Smooth muscle cell (in vitro differentiated cells): Measurements from ENCODE around the gene RIOK3. TPM values are rescaled to one million over a fixed set of nuclear protein-coding genes. Genes with fewer than 3 reads are reported as not detected.
"Not testable (repeated sequence)": the region's sequence is repeated elsewhere in the genome, so short reads cannot be mapped to it uniquely, and the experiment has no call there.

ENCODE experiments used
- DNase-seq: peaks from one replicate; lab custom pipeline; 2025; ENCODE audit not compliant: unreplicated experiment; lab: John Stamatoyannopoulos, UW
- H2AFZ ChIP-seq: fragments of 200-600 bp; sonication (generic); 2 replicates; pipeline ENCODE4 v1.6.0; 2016; ENCODE audit warnings: antibody characterized with exemption, low read depth, mild to moderate bottlenecking
- H3F3A ChIP-seq: fragments of 200-600 bp; sonication (generic); 2 replicates; pipeline ENCODE4 v1.6.0; 2017; ENCODE audit warnings: antibody characterized with exemption, low read depth
- H3K27ac ChIP-seq: fragments of 200-600 bp; sonication (generic); 2 replicates; pipeline ENCODE4 v1.5.1; 2016; ENCODE audit warnings: low read depth, mild to moderate bottlenecking
- H3K27me3 ChIP-seq: fragments of 200-600 bp; sonication (generic); 2 replicates; pipeline ENCODE4 v1.6.1; 2016; ENCODE audit warnings: low read depth, mild to moderate bottlenecking
- H3K36me3 ChIP-seq: fragments of 200-600 bp; sonication (generic); 2 replicates; pipeline ENCODE4 v1.5.1; 2016; ENCODE audit warnings: low read depth
- H3K4me1 ChIP-seq: fragments of 200-600 bp; sonication (generic); 2 replicates; pipeline ENCODE4 v1.5.1; 2016; ENCODE audit warnings: low read depth
- H3K4me2 ChIP-seq: fragments of 200-600 bp; sonication (generic); 2 replicates; pipeline ENCODE4 v1.6.0; 2016; ENCODE audit warnings: mild to moderate bottlenecking
- H3K4me3 ChIP-seq: fragments of 200-600 bp; sonication (generic); 2 replicates; pipeline ENCODE4 v1.5.1; 2016; ENCODE audit warnings: mild to moderate bottlenecking
- H3K79me2 ChIP-seq: fragments of 200-600 bp; sonication (generic); 2 replicates; pipeline ENCODE4 v1.6.0; 2016; ENCODE audit warnings: low read depth, mild to moderate bottlenecking
- H3K9ac ChIP-seq: fragments of 200-600 bp; sonication (generic); 2 replicates; pipeline ENCODE4 v1.6.0; 2016; ENCODE audit warnings: low read depth
- H3K9me3 ChIP-seq: fragments of 200-600 bp; sonication (generic); replicated peaks from 2 replicates; pipeline ENCODE4 v1.5.1; 2016; ENCODE audit warnings: low read depth
- H4K20me1 ChIP-seq: fragments of 200-600 bp; sonication (generic); 2 replicates; pipeline ENCODE4 v1.6.0; 2016; ENCODE audit warnings: low read depth
- WGBS: methylation state at CpG from one replicate; pipeline ENCODE4 v1.1.7; 2016; ENCODE audit warnings: low lambda C conversion rate; 5-methylcytosine and 5-hydroxymethylcytosine counted together
- polyA plus RNA-seq: library from polyadenylated mRNA; unstranded; fragments of >200 nt; fragmentation: Nextera tagmentation; extraction: Ambion mirVana; gene quantifications from 2 replicates; pipeline ENCODE4 v1.2.1, GENCODE V29; 2016
- total RNA-seq: library from RNA; depleted of rRNA; stranded (reverse); fragments of >200 nt; gene quantifications from 2 replicates; pipeline ENCODE4 v1.2.3, GENCODE V29; 2014
- TF ChIP-seq, protein P1 (sequence below): fragments of 200-600 bp; sonication (generic); IDR thresholded peaks from 2 replicates; pipeline ENCODE4 v1.5.1; 2017; ENCODE audit warnings: borderline replicate concordance, mild to moderate bottlenecking, antibody characterized with exemption; ENCODE audit not compliant: insufficient read depth, poor library complexity, severe bottlenecking

The RIOK3 gene
- total and polyA plus RNA-seq, 2 experiments from 2014 or later = 56.0 to 79.9 TPM

DNA sequence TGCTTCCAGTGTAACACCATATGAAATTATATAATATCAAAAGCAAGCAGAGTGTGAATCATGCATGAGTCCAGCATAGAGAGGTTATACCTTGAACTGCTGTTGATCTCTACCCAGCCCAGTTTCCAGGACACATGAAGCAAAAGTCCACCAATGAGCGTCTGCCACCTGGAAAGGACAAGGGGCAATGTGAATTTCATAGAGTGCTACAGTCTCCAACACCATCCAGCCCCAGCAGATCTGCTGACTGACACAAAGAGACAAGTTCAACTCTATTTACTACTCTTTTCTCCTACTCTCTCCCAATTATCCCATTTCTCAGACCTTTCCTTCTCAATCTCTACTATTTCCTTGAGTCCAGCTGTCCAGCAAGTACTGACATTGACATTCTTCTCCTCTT, 31.8 kb upstream of the RIOK3 start:
- Histone ChIP-seq H3K27me3 (no peaks in the 10 kb centered on the region), H3K79me2 (no peaks in the 10 kb centered on the region), H3K36me3 (no peaks in the 10 kb centered on the region), H3K9ac (no peak overlapping the region), H3K4me2 (no peak overlapping the region), H3K4me1 (no peaks in the 10 kb centered on the region), H3K4me3 (no peak overlapping the region), H4K20me1 (no peaks in the 10 kb centered on the region), H3K9me3 (no peaks in the 10 kb centered on the region), H3K27ac (no peak overlapping the region), H2AFZ (no peak overlapping the region), H3F3A (no peaks in the 10 kb centered on the region)
- DNase-seq = no peak
- TF ChIP-seq, protein P1, sequence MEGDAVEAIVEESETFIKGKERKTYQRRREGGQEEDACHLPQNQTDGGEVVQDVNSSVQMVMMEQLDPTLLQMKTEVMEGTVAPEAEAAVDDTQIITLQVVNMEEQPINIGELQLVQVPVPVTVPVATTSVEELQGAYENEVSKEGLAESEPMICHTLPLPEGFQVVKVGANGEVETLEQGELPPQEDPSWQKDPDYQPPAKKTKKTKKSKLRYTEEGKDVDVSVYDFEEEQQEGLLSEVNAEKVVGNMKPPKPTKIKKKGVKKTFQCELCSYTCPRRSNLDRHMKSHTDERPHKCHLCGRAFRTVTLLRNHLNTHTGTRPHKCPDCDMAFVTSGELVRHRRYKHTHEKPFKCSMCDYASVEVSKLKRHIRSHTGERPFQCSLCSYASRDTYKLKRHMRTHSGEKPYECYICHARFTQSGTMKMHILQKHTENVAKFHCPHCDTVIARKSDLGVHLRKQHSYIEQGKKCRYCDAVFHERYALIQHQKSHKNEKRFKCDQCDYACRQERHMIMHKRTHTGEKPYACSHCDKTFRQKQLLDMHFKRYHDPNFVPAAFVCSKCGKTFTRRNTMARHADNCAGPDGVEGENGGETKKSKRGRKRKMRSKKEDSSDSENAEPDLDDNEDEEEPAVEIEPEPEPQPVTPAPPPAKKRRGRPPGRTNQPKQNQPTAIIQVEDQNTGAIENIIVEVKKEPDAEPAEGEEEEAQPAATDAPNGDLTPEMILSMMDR = no peak
- 90% methylated on average over 1 of the region's 1 CpG for WGBS

DNA sequence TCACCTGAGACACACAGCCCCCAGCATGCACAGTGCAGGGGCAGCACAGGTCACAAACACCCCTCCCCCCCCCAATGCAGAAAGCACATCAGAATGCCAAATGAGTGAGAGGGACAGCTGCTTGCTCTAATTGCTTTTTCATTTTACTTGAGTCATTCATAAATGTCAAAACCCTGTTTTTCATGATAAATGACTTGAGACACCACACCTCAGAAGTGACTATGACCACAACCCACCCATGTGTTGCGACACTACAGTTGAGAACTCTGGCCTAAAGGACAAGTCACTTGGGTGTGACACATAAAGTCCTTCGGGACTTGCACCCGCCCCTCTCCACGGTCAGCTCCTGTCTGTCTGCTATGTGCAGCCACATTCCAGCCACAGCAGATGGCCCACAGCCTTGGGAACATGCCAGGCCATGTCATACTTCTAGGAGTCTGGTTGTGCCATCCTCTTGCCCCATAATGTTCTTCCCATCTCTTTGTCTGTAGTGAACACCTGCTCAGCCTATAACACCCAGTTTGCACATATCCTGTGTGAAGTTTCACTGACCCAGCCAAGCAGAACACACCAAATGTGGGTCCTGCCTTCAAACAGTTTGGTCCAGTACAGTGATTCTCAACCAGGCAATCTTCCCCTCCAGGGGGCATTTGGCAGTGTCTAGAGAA, 30.2 kb upstream of the RIOK3 start:
- Histone ChIP-seq H3K9me3 (no peaks in the 10 kb centered on the region), H2AFZ (no peak overlapping the region), H4K20me1 (no peaks in the 10 kb centered on the region), H3K79me2 (no peaks in the 10 kb centered on the region), H3K27ac (no peak overlapping the region), H3K36me3 (no peaks in the 10 kb centered on the region), H3K4me2 (no peak overlapping the region), H3K27me3 (no peaks in the 10 kb centered on the region), H3F3A (no peaks in the 10 kb centered on the region), H3K4me1 (no peaks in the 10 kb centered on the region), H3K9ac (no peak overlapping the region), H3K4me3 (no peak overlapping the region)
- DNase-seq = no peak
- TF ChIP-seq, protein P1 = no peak
- WGBS = 53% methylated on average over 4 of the region's 4 CpGs

DNA sequence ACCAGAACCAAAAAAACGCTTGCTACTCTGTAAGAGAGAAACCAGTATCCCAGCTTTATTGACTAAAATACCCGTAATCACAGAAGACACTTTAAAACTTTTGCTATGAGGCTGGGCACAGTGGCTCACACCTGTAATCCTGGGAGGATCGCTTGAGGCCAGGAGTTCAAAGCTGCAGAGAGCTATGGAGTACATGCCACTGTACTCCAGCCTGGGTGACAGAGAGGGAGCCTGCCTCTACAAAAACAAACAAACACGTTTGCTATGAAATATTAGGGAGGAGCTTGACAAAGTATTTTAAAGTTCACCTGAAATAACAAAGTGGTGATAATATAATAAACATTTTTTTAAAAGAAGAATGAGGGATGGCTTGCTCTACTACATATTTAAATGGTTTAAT, 28.5 kb upstream of the RIOK3 start:
- H4K20me1 ChIP-seq = no peaks in the 10 kb centered on the region
- H3K79me2 ChIP-seq = no peaks in the 10 kb centered on the region
- H3K4me1 ChIP-seq = no peaks in the 10 kb centered on the region
- TF ChIP-seq, protein P1 = no peak
- no peak for DNase-seq
- no peaks in the 10 kb centered on the region for H3K36me3 ChIP-seq
- no peak overlapping the region for H3K4me2 ChIP-seq
- no peaks in the 10 kb centered on the region for H3K27me3 ChIP-seq
- no peak overlapping the region for H2AFZ ChIP-seq
- H3K9me3 ChIP-seq = no peaks in the 10 kb centered on the region
- 89% methylated on average over 4 of the region's 4 CpGs for WGBS
- no peak overlapping the region for H3K9ac ChIP-seq
- no peaks in the 10 kb centered on the region for H3F3A ChIP-seq
- H3K27ac ChIP-seq = no peak overlapping the region
- no peak overlapping the region for H3K4me3 ChIP-seq

DNA sequence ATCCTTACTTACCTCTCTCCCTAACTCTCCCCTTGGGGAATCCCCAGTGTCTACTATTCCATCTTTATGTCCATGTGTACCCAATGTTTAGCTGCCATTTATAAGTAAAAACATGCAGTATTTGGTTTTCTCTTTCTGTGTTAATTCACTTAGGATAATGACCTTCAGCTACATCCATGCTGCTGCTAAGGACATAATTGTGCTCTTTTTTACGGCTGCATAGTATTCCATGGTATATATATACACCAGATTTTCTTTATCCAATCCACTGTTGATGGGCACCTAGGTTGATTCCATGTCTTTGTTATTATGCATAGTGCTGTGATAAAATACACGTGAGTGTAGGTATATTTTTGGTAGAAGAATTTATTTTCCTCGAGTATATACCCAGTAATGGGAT, 24.3 kb upstream of the RIOK3 start:
- H4K20me1 ChIP-seq = no peaks in the 10 kb centered on the region
- H3F3A ChIP-seq = no peaks in the 10 kb centered on the region
- H3K9me3 ChIP-seq = no peaks in the 10 kb centered on the region
- no peak for DNase-seq
- H3K4me2 ChIP-seq = no peak overlapping the region
- H3K27ac ChIP-seq = no peak overlapping the region
- no peaks in the 10 kb centered on the region for H3K4me1 ChIP-seq
- no peak overlapping the region for H2AFZ ChIP-seq
- H3K79me2 ChIP-seq = no peaks in the 10 kb centered on the region
- no peak overlapping the region for H3K9ac ChIP-seq
- no peak overlapping the region for H3K4me3 ChIP-seq
- H3K27me3 ChIP-seq = no peaks in the 10 kb centered on the region
- H3K36me3 ChIP-seq = no peaks in the 10 kb centered on the region
- WGBS = 81% methylated on average over 3 of the region's 3 CpGs
- TF ChIP-seq, protein P1 = no peak

DNA sequence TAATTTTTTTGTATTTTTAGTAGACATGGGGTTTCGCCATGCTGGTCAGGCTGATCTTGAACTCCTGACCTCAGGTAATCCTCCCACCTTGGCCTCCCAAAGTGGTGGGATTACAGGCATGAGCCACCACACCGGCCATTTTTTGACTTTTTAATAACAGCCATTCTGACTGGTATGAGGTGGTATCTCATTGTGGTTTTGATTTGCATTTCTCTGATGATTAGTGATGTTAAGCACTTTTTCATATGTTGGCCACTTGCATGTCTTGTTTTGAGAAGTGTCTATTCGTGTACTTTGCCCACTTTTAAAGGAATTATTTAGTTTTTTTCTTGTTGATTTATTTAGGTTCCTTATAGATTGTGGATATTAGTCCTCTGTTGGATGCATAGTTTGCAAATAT, 23.5 kb upstream of the RIOK3 start:
- not testable (repeated sequence) for H3F3A ChIP-seq, H2AFZ ChIP-seq, H3K9me3 ChIP-seq, H3K9ac ChIP-seq, H3K4me2 ChIP-seq, H3K79me2 ChIP-seq, H3K4me1 ChIP-seq, H4K20me1 ChIP-seq, H3K27me3 ChIP-seq, DNase-seq, H3K27ac ChIP-seq, H3K36me3 ChIP-seq, H3K4me3 ChIP-seq
- WGBS = 58% methylated on average over 3 of the region's 3 CpGs
